K562 (cell line): Measurements from ENCODE around the gene SLC25A10.

Source experiments
- HCFC1 ChIP-seq: IDR thresholded peaks from 2 replicates; pipeline ENCODE4 v1.6.1; 2012; ENCODE audit warnings: low read depth, low read length, improper control_type of control experiment
- HDGF ChIP-seq: fragments of 450-650 bp; IDR thresholded peaks from 2 replicates; pipeline ENCODE4 v1.6.1; 2016
- KDM1A ChIP-seq, 2 experiments: fragments of 450-650 bp; IDR thresholded peaks; 2 replicates each; pipeline ENCODE4 v1.6.1; 2016; ENCODE audit warnings: mild to moderate bottlenecking in 2 of 2
- ZNF766 ChIP-seq: fragments of 200-800 bp; sonication (Bioruptor generic); conservative IDR thresholded peaks from 2 replicates; pipeline ENCODE4 v1.6.1; 2016; ENCODE audit warnings: missing genetic modification characterization, missing compliant biosample characterization
- TF ChIP-seq, protein P1 (sequence below): sonication (generic); formaldehyde crosslinking; IDR thresholded peaks from 2 replicates; pipeline ENCODE4 v1.8.1; 2023; ENCODE audit warnings: mild to moderate bottlenecking, missing genetic modification reagents

DNA sequence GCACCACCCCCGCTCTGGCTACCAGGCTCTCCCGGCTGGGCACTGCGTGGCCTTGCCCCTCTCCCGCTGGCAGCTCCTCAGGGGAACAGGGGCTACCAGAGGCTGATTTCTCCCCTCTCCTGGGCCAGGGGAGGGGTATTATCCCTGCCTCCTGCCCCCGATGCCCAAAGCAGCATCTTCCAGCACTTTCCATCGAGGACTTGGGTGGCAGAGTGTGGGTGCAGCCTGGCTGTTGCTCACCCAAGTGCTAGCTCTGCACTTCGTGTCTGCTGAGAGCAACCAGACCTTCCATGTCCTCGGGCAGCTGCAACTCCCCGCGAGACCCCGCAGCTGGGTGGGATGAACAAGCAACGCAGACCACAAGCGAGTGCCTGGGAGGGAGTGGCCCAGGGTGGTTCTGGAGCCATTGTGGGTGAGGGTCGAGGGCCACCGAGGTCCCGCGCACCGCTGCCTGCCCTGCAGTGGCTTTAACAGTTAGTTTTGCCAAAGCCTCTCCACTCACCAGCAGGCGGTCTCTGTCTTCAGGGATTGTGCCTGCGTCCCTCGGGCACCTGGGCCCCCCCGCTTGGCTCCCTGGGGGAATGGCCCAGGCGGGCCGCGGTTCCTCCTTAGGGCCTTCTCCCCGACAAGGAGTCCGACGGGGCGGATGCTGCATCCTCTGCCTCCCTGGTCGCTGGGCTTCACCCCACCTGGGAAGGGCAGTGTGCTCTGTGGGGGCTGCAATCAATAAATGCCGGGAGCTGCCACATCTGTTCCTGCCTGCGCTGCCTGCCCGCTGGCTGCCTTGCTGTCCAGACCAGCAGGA is 8.4 kb downstream of the SLC25A10 start:
- TF ChIP-seq HDGF (no peak), ZNF766 (CRISPR knock-in tag) (no peak), HCFC1 (no peak), KDM1A (IDR thresholded peaks at IDR 0.05) (no peak)
- TF ChIP-seq, protein P1, sequence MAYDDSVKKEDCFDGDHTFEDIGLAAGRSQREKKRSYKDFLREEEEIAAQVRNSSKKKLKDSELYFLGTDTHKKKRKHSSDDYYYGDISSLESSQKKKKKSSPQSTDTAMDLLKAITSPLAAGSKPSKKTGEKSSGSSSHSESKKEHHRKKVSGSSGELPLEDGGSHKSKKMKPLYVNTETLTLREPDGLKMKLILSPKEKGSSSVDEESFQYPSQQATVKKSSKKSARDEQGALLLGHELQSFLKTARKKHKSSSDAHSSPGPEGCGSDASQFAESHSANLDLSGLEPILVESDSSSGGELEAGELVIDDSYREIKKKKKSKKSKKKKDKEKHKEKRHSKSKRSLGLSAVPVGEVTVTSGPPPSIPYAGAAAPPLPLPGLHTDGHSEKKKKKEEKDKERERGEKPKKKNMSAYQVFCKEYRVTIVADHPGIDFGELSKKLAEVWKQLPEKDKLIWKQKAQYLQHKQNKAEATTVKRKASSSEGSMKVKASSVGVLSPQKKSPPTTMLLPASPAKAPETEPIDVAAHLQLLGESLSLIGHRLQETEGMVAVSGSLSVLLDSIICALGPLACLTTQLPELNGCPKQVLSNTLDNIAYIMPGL, result no peak
